ENCODE results near the gene LRMDA. TPM values are rescaled to one million over a fixed set of nuclear protein-coding genes. Genes with fewer than 3 reads are reported as not detected.

The LRMDA gene
- total and polyA plus RNA-seq, 2 of the 4 experiments (the other 2 are of a cell fraction) = 0.07 TPM; not detected in 1

DNA sequence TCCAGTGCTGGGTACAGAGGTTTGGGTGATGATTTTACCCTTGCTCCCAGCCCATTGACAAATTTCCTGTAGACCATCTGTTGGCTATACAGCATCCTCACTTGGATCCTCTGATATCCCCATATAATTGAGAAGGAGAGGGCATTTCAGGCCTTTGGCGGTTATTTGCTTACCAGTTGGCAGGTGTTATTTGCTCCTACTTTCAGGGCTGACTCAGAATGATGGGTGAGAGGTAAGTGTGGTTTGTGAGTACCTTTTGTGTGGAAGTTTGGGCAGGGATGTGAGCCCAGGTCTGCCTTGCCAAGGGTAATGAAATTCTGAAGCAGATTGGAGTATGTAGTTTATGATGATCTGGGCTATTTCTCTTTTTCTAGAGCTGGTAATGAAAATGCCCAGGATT is 93.6 kb downstream of the LRMDA start:
- no peaks in the 10 kb centered on the region for H3K4me1 ChIP-seq (ENCODE audit: control insufficient read depth, insufficient read depth, low read length)
- H2BK5ac ChIP-seq (ENCODE audit: low read depth, low read length, poor library complexity, severe bottlenecking) = no peak overlapping the region
- H2AFZ ChIP-seq (replicated peaks; ENCODE audit: low read length, poor library complexity) = no peak overlapping the region
- no peak overlapping the region for H2BK120ac ChIP-seq (ENCODE audit: low read depth, low read length)
- dilution Hi-C loops (cut with HindIII; ENCODE audit: low sequenced_read_pairs, unreplicated experiment) (no loop called here), intact Hi-C loops (cut with micrococcal nuclease) (no loop called here), in situ Hi-C loops (cut with MboI; ENCODE audit: low sequenced_read_pairs) (no loop called here)
- H3K56ac ChIP-seq (ENCODE audit: extremely low read depth, insufficient read depth, low read length) = no peak overlapping the region
- H4K8ac ChIP-seq (ENCODE audit: low read depth in 2 of 2, low read length in 2 of 2) = no peak overlapping the region
- peaks cover 10% of the 10 kb centered on the region for H3K27me3 ChIP-seq (ENCODE audit: control insufficient read depth, insufficient read depth, low read length)
- H2BK20ac ChIP-seq (ENCODE audit: low read depth, low read length) = no peak overlapping the region
- no peak overlapping the region for H3K14ac ChIP-seq (replicated peaks; ENCODE audit: low read depth, low read length)
- no peak overlapping the region for H3K18ac ChIP-seq (ENCODE audit: low read depth, low read length)
- no peak overlapping the region for H4K91ac ChIP-seq (ENCODE audit: insufficient read depth, low read depth, low read length)
- no peak overlapping the region for H2AK5ac ChIP-seq (ENCODE audit: low read depth, low read length)
- DNase-seq (no peak), ATAC-seq (ENCODE audit: low read depth) (no peak)
- H3K23ac ChIP-seq (ENCODE audit: low read depth, low read length) = no peak overlapping the region
- no CpG with 5 or more reads among the region's 1 CpG for WGBS, 2 experiments (ENCODE audit: extremely low coverage in 2 of 2, insufficient read length in 1 of 2)
- H4K5ac ChIP-seq (ENCODE audit: low read depth, low read length) = no peak overlapping the region
- H3K4me2 ChIP-seq (ENCODE audit: low read depth, low read length) = no peak overlapping the region
- CTCF ChIA-PET = interaction anchor here (0.6 kb wide), 1 partner anchor 257 kb away, joined by 3 read pairs; no protein-coding TSS in a partner anchor
- H3K9me3 ChIP-seq (ENCODE audit: control insufficient read depth, insufficient read depth, low read length) = no peaks in the 10 kb centered on the region
- no peak overlapping the region for H3K27ac ChIP-seq (ENCODE audit: insufficient read depth, low read length)
- no TSS peak for BruUV-seq (replicated peaks)
- no peak overlapping the region for H2AK9ac ChIP-seq (replicated peaks; ENCODE audit: low read depth, low read length, poor library complexity)
- no peaks in the 10 kb centered on the region for H3K9me1 ChIP-seq (ENCODE audit: insufficient read depth, low read length)
- no peak for TF ChIP-seq CHD1 (IDR thresholded peaks at IDR 0.05; ENCODE audit: low read depth, low read length)
- TF ChIP-seq MXI1 (IDR thresholded peaks at IDR 0.05; ENCODE audit: borderline replicate concordance, low read depth, low read length) = no peak
- no peak for TF ChIP-seq MAFK (IDR thresholded peaks at IDR 0.05; ENCODE audit: low read depth, low read length)
- TF ChIP-seq RAD21 (IDR thresholded peaks at IDR 0.05; ENCODE audit: low read length) = no peak
- TF ChIP-seq SMC3 (IDR thresholded peaks at IDR 0.05; ENCODE audit: low read depth, low read length) = no peak
- no peak for TF ChIP-seq RFX5 (IDR thresholded peaks at IDR 0.05; ENCODE audit: low read depth, low read length)
- TF ChIP-seq, protein P1, sequence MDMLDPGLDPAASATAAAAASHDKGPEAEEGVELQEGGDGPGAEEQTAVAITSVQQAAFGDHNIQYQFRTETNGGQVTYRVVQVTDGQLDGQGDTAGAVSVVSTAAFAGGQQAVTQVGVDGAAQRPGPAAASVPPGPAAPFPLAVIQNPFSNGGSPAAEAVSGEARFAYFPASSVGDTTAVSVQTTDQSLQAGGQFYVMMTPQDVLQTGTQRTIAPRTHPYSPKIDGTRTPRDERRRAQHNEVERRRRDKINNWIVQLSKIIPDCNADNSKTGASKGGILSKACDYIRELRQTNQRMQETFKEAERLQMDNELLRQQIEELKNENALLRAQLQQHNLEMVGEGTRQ (IDR thresholded peaks at IDR 0.05; ENCODE audit: low read depth, low read length) = no peak
- no peak for TF ChIP-seq RCOR1 (IDR thresholded peaks at IDR 0.05; ENCODE audit: insufficient replicate concordance, low read length)
- no peak for TF ChIP-seq MAZ (IDR thresholded peaks at IDR 0.05; ENCODE audit: borderline replicate concordance, low read depth, low read length)
- no peak for TF ChIP-seq CEBPB (IDR thresholded peaks at IDR 0.05; ENCODE audit: low read depth, low read length)
- no peak for TF ChIP-seq BHLHE40 (IDR thresholded peaks at IDR 0.05; ENCODE audit: low read depth, low read length)
- TF ChIP-seq, protein P2, sequence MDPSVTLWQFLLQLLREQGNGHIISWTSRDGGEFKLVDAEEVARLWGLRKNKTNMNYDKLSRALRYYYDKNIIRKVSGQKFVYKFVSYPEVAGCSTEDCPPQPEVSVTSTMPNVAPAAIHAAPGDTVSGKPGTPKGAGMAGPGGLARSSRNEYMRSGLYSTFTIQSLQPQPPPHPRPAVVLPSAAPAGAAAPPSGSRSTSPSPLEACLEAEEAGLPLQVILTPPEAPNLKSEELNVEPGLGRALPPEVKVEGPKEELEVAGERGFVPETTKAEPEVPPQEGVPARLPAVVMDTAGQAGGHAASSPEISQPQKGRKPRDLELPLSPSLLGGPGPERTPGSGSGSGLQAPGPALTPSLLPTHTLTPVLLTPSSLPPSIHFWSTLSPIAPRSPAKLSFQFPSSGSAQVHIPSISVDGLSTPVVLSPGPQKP (IDR thresholded peaks at IDR 0.05; ENCODE audit: borderline replicate concordance, low read depth, low read length) = no peak
- TF ChIP-seq, protein P3, sequence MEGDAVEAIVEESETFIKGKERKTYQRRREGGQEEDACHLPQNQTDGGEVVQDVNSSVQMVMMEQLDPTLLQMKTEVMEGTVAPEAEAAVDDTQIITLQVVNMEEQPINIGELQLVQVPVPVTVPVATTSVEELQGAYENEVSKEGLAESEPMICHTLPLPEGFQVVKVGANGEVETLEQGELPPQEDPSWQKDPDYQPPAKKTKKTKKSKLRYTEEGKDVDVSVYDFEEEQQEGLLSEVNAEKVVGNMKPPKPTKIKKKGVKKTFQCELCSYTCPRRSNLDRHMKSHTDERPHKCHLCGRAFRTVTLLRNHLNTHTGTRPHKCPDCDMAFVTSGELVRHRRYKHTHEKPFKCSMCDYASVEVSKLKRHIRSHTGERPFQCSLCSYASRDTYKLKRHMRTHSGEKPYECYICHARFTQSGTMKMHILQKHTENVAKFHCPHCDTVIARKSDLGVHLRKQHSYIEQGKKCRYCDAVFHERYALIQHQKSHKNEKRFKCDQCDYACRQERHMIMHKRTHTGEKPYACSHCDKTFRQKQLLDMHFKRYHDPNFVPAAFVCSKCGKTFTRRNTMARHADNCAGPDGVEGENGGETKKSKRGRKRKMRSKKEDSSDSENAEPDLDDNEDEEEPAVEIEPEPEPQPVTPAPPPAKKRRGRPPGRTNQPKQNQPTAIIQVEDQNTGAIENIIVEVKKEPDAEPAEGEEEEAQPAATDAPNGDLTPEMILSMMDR (conservative IDR thresholded peaks at IDR 0.05; ENCODE audit: low read depth, low read length) = no peak
- TF ChIP-seq FOS (IDR thresholded peaks at IDR 0.05; ENCODE audit: low read depth, low read length) = no peak
- TF ChIP-seq NFE2L2 (IDR thresholded peaks at IDR 0.05; ENCODE audit: low read depth, low read length) = no peak
- no peak for TF ChIP-seq POLR2A (IDR thresholded peaks at IDR 0.05; ENCODE audit: low read depth, low read length)
- no peak overlapping the region for H3K9ac ChIP-seq (ENCODE audit: low read depth, low read length)
- H3K4ac ChIP-seq (ENCODE audit: low read depth, low read length) = no peak overlapping the region
- no peak overlapping the region for H3K4me3 ChIP-seq (ENCODE audit: insufficient read depth, low read depth, low read length)
- no peak overlapping the region for H2BK15ac ChIP-seq (ENCODE audit: low read depth, low read length)
- no peaks in the 10 kb centered on the region for H3K79me1 ChIP-seq (ENCODE audit: low read depth in 1 of 2, low read length in 2 of 2)
- POLR2A ChIA-PET (ENCODE audit: unreplicated experiment) = no interaction called here
- no peaks in the 10 kb centered on the region for H4K20me1 ChIP-seq (ENCODE audit: insufficient read depth, low read length)
- H3K36me3 ChIP-seq (ENCODE audit: control insufficient read depth, insufficient read depth, low read length) = no peaks in the 10 kb centered on the region

Measured in IMR-90 (cell line).